ENCODE measurements around the gene PEAK3. TPM values are rescaled to one million over a fixed set of nuclear protein-coding genes. Genes with fewer than 3 reads are reported as not detected.

Gene PEAK3
- polyA plus RNA-seq, 3 donors: 2.4 to 6.3 (median 2.9) TPM

GRCh38 chr19:2260341-2260805, 21.6 kb downstream of the PEAK3 start:
- H4K20me1 ChIP-seq (ENCODE audit: insufficient read depth, low read length): no peaks in the 10 kb centered on the region
- H3K79me2 ChIP-seq (ENCODE audit: insufficient read depth, low read length): peaks cover 5% of the 10 kb centered on the region
- Mint-ChIP-seq H3K4me3 (no peak overlapping the region), H3K36me3 (no peaks in the 10 kb centered on the region), H3K27me3 (ENCODE audit: low read depth in 3 of 3) (peaks cover 8 to 17% (median 15%) of the 10 kb centered on the region in 3 donors), H3K4me1 (peaks cover 23% of the 10 kb centered on the region), H3K27ac (peak overlapping the region in 2 of 7 donors; percentile 17 to 41), H3K9me3 (no peaks in the 10 kb centered on the region)
- TF ChIP-seq CTCF (IDR thresholded peaks at IDR 0.05): no peak
- H3K27ac ChIP-seq (ENCODE audit: low read depth in 1 of 2, low read length in 2 of 2): no peak overlapping the region
- H3K4me2 ChIP-seq (replicated peaks; ENCODE audit: extremely low read depth, low read length, poor library complexity, severe bottlenecking): no peak overlapping the region
- no peak overlapping the region for H3K9ac ChIP-seq (ENCODE audit: insufficient read depth, low read length, poor library complexity, severe bottlenecking)
- no peaks in the 10 kb centered on the region for H3K27me3 ChIP-seq (ENCODE audit: control insufficient read depth in 2 of 2, insufficient read depth in 2 of 2, low read length in 2 of 2)
- intact Hi-C loops (cut with micrococcal nuclease): no loop called here
- WGBS (ENCODE audit: insufficient coverage): 81% methylated on average over 3 of the region's 11 CpGs
- peaks cover 20 to 26% of the 10 kb centered on the region in 2 donors for H3K4me1 ChIP-seq (ENCODE audit: control insufficient read depth in 1 of 2, insufficient read depth in 2 of 2, low read length in 2 of 2)
- no peak for DNase-seq
- H3K36me3 ChIP-seq (replicated peaks in 1 of 2; ENCODE audit: control insufficient read depth in 1 of 2, insufficient read depth in 2 of 2, low read length in 2 of 2): no peaks in the 10 kb centered on the region
- H2AFZ ChIP-seq (ENCODE audit: insufficient read depth, low read depth, low read length, poor library complexity, severe bottlenecking): no peak overlapping the region
- H3K9me3 ChIP-seq (replicated peaks in 1 of 2; ENCODE audit: control insufficient read depth in 1 of 2, insufficient read depth in 1 of 2, low read length in 2 of 2): no peaks in the 10 kb centered on the region
- H3K4me3 ChIP-seq (replicated peaks in 1 of 3; ENCODE audit: low read depth in 2 of 3, low read length in 3 of 3): no peak overlapping the region

GRCh38 chr19:2259336-2259735, 22.6 kb downstream of the PEAK3 start:
- peaks cover 0 to 1% (median 0%) of the 10 kb centered on the region in 7 donors for H3K9me3 Mint-ChIP-seq
- intact Hi-C loops (cut with micrococcal nuclease): no loop called here
- no peak for DNase-seq
- no peaks in the 10 kb centered on the region for H3K9me3 ChIP-seq (replicated peaks in 1 of 2; ENCODE audit: control insufficient read depth in 1 of 2, insufficient read depth in 1 of 2, low read length in 2 of 2)
- H2AFZ ChIP-seq (ENCODE audit: insufficient read depth, low read depth, low read length, poor library complexity, severe bottlenecking): no peak overlapping the region
- peak overlapping the region in 1 of 7 donors; percentile 60 for H3K27ac Mint-ChIP-seq
- H3K4me3 ChIP-seq (replicated peaks in 1 of 3; ENCODE audit: low read depth in 2 of 3, low read length in 3 of 3): no peak overlapping the region
- 88% methylated on average over 5 of the region's 5 CpGs for WGBS (ENCODE audit: insufficient coverage)
- no peak overlapping the region for H3K4me2 ChIP-seq (replicated peaks; ENCODE audit: extremely low read depth, low read length, poor library complexity, severe bottlenecking)
- TF ChIP-seq CTCF (IDR thresholded peaks at IDR 0.05): no peak
- H3K4me3 Mint-ChIP-seq: no peak overlapping the region
- no peaks in the 10 kb centered on the region for H3K36me3 ChIP-seq (replicated peaks in 1 of 2; ENCODE audit: control insufficient read depth in 1 of 2, insufficient read depth in 2 of 2, low read length in 2 of 2)
- no peaks in the 10 kb centered on the region for H4K20me1 ChIP-seq (ENCODE audit: insufficient read depth, low read length)
- H3K79me2 ChIP-seq (ENCODE audit: insufficient read depth, low read length): no peaks in the 10 kb centered on the region
- peaks cover 9 to 21% (median 16%) of the 10 kb centered on the region in 3 donors for H3K27me3 Mint-ChIP-seq (ENCODE audit: low read depth in 3 of 3)
- peaks cover 10 to 16% of the 10 kb centered on the region in 2 donors for H3K4me1 ChIP-seq (ENCODE audit: control insufficient read depth in 1 of 2, insufficient read depth in 2 of 2, low read length in 2 of 2)
- no peaks in the 10 kb centered on the region for H3K36me3 Mint-ChIP-seq
- H3K27ac ChIP-seq (ENCODE audit: low read depth in 1 of 2, low read length in 2 of 2): no peak overlapping the region
- no peak overlapping the region for H3K9ac ChIP-seq (ENCODE audit: insufficient read depth, low read length, poor library complexity, severe bottlenecking)
- H3K27me3 ChIP-seq (ENCODE audit: control insufficient read depth in 2 of 2, insufficient read depth in 2 of 2, low read length in 2 of 2): peaks cover 0 to 1% of the 10 kb centered on the region in 2 donors
- peaks cover 17% of the 10 kb centered on the region for H3K4me1 Mint-ChIP-seq
